A549 (cell line): ENCODE data around the gene CMTM4. TPM values are rescaled to one million over a fixed set of nuclear protein-coding genes. Genes with fewer than 3 reads are reported as not detected.

Experiments
- ATAC-seq, 2 experiments: fragments of 200-7000 bp in 1 of 2; fragments of >200 bp in 1 of 2; cut with Nextera tagmentation in 1 of 2; cut with Tn5 transposase in 1 of 2; 3 replicates each; pipeline versions ENCODE4 v1.8.0 to v1.9.1; 2018 to 2020; ENCODE audit warnings: mild to moderate bottlenecking in 1 of 2, moderate library complexity in 1 of 2
- CTCF ChIA-PET: fragments of 300-600 bp; sonication (Branson Sonifier 250); formaldehyde crosslinking; extraction: SDS; loops from one replicate; lab custom pipeline; 2021; ENCODE audit warnings: antibody characterized with exemption, inconsistent platforms; lab: Yijun Ruan, JAX
- POLR2A ChIA-PET: fragments of 350-600 bp; formaldehyde crosslinking; extraction: SDS; loops from one replicate; lab custom pipeline; 2021; ENCODE audit warnings: antibody characterized with exemption, inconsistent platforms; lab: Yijun Ruan, JAX
- DNase-seq, 2 experiments: peaks; one replicate each; pipeline versions ENCODE4 v3.0.0 to v3.0.0-alpha.2; 2011 to 2016; ENCODE audit warnings: low read depth in 1 of 2, low spot score in 1 of 2
- FAIRE-seq: peaks from 2 replicates; lab custom pipeline; 2011; peaks lifted over from hg19 to GRCh38; lab: Jason Lieb, UNC
- H3K27ac ChIP-seq, 2 experiments: fragments of >200 bp; sonication (Bioruptor Twin); formaldehyde crosslinking; 3 replicates each; pipeline ENCODE4 v1.5.1; 2016 to 2017
- H3K4me1 ChIP-seq: fragments of >200 bp; sonication (Bioruptor Twin); formaldehyde crosslinking; 3 replicates; pipeline ENCODE4 v1.6.1; 2016
- H3K4me2 ChIP-seq: fragments of >200 bp; sonication (Bioruptor Twin); formaldehyde crosslinking; 3 replicates; pipeline ENCODE4 v1.6.1; 2016
- H3K4me3 ChIP-seq: fragments of >200 bp; sonication (Bioruptor Twin); formaldehyde crosslinking; 3 replicates; pipeline ENCODE4 v1.5.1; 2016
- H3K9me3 ChIP-seq: fragments of >200 bp; sonication (Bioruptor Twin); formaldehyde crosslinking; 3 replicates; pipeline ENCODE4 v1.6.1; 2016
- BCL3 ChIP-seq: fragments of >200 bp; sonication (Bioruptor Twin); formaldehyde crosslinking; IDR thresholded peaks from 3 replicates; pipeline ENCODE4 v1.6.1; 2016
- CHD4 ChIP-seq: fragments of 200-600 bp; sonication (generic); IDR thresholded peaks from 2 replicates; pipeline ENCODE4 v1.6.1; 2016; ENCODE audit warnings: antibody characterized with exemption, mild to moderate bottlenecking, borderline replicate concordance
- GATA3 ChIP-seq: IDR thresholded peaks from 2 replicates; pipeline ENCODE4 v1.6.1; 2012; ENCODE audit warnings: borderline replicate concordance
- HEYL ChIP-seq: fragments of 250-450 bp; sonication (Bioruptor Pico); IDR thresholded peaks from 2 replicates; pipeline ENCODE4 v1.8.0; 2021; ENCODE audit warnings: mild to moderate bottlenecking, moderate library complexity
- MYC ChIP-seq: IDR thresholded peaks from 2 replicates; pipeline ENCODE4 v1.6.1; 2012; ENCODE audit warnings: mild to moderate bottlenecking, inconsistent platforms, low read length, improper control_type of control experiment, borderline replicate concordance
- NPAS2 ChIP-seq: fragments of 250-450 bp; sonication (Bioruptor Pico); IDR thresholded peaks from 2 replicates; pipeline ENCODE4 v1.8.0; 2022; ENCODE audit warnings: mild to moderate bottlenecking, moderate library complexity, borderline replicate concordance
- NR3C1 ChIP-seq: fragments of >200 bp; sonication (Bioruptor Twin); formaldehyde crosslinking; IDR thresholded peaks from 3 replicates; pipeline ENCODE4 v1.6.1; 2017
- PHF8 ChIP-seq: fragments of 200-600 bp; sonication (generic); IDR thresholded peaks from 2 replicates; pipeline ENCODE4 v1.6.1; 2016; ENCODE audit warnings: low read depth, mild to moderate bottlenecking, antibody characterized with exemption, moderate library complexity, borderline replicate concordance
- POLR2A ChIP-seq: IDR thresholded peaks from 2 replicates; pipeline ENCODE4 v1.6.1; 2012; ENCODE audit warnings: mild to moderate bottlenecking, low read length
- RAD21 ChIP-seq, 2 experiments: fragments of >200 bp in 1 of 2; sonication (Bioruptor Twin) in 1 of 2; formaldehyde crosslinking in 1 of 2; IDR thresholded peaks in 1 of 2; conservative IDR thresholded peaks in 1 of 2; 2 replicates in 1 of 2; 3 replicates in 1 of 2; pipeline ENCODE4 v1.6.1; 2012 to 2018; ENCODE audit warnings: inconsistent platforms in 1 of 2
- SREBF2 ChIP-seq: fragments of 450-650 bp; IDR thresholded peaks from 2 replicates; pipeline ENCODE4 v1.6.1; 2014; ENCODE audit warnings: mild to moderate bottlenecking, moderate library complexity
- TFCP2L1 ChIP-seq: fragments of 250-450 bp; sonication (Bioruptor Pico); IDR thresholded peaks from 2 replicates; pipeline ENCODE4 v1.5.0; 2021; ENCODE audit warnings: mild to moderate bottlenecking
- ZFP36 ChIP-seq: fragments of 450-650 bp; IDR thresholded peaks from 2 replicates; pipeline ENCODE4 v1.6.1; 2014; ENCODE audit warnings: borderline replicate concordance; ENCODE audit not compliant: partially characterized antibody
- ZNF302 ChIP-seq: fragments of 250-450 bp; sonication (Bioruptor Pico); IDR thresholded peaks from 2 replicates; pipeline ENCODE4 v1.9.0; 2021; ENCODE audit warnings: inconsistent platforms, mild to moderate bottlenecking, moderate library complexity
- WGBS: methylation state at CpG from one replicate; pipeline ENCODE4 v1.1.6; 2017; ENCODE audit errors: missing lambda C conversion rate; 5-methylcytosine and 5-hydroxymethylcytosine counted together
- polyA plus RNA-seq, 4 experiments: library from polyadenylated mRNA; depleted of rRNA in 3 of 4; stranded (reverse); fragments of >200 nt; fragmentation: RNase III in 1 of 4; extraction: RNeasy Plus Mini Kit Qiagen cat#74134 plus additional on column Dnase treatment in 1 of 4; gene quantifications; 2 replicates in 3 of 4; 3 replicates in 1 of 4; pipeline ENCODE4 v1.2.3, GENCODE V29; 2011 to 2017
- TF ChIP-seq, protein P1 (sequence below): fragments of 250-450 bp; sonication (Bioruptor Pico); IDR thresholded peaks from 2 replicates; pipeline ENCODE4 v1.5.0; 2020; ENCODE audit warnings: low read depth, mild to moderate bottlenecking, moderate library complexity
- TF ChIP-seq, protein P2 (sequence below): IDR thresholded peaks from 2 replicates; pipeline ENCODE4 v1.6.1; 2012
- TF ChIP-seq, protein P3 (sequence below): fragments of 200-600 bp; sonication (generic); IDR thresholded peaks from 2 replicates; pipeline ENCODE4 v1.6.1; 2016; ENCODE audit warnings: antibody characterized with exemption, mild to moderate bottlenecking, moderate library complexity

CMTM4 gene
- polyA plus RNA-seq, 2 of the 4 experiments (the other 2 are of a cell fraction), result 24.8 to 58.6 TPM

GRCh38 chr16:66714062-66714461 is 17.5 kb upstream of the CMTM4 start:
- 83% methylated on average over 6 of the region's 6 CpGs for WGBS
- ChIA-PET POLR2A (no interaction called here), CTCF (interaction anchor here (0.8 to 2.4 kb wide), 8 partner anchors 9 to 154 kb away, joined by 3 to 12 read pairs (median 4); partner anchors contain the start of gene DYNC1LI2)
- no peak overlapping the region for H3K4me2 ChIP-seq
- peaks cover 18% of the 10 kb centered on the region; the same call in 2 of the 3 replicates for H3K9me3 ChIP-seq
- ATAC-seq (no peak), DNase-seq (no peak), FAIRE-seq (no peak)
- H3K27ac ChIP-seq, result no peak overlapping the region
- no peaks in the 10 kb centered on the region for H3K4me1 ChIP-seq
- TF ChIP-seq ZFP36 (no peak), POLR2A (no peak), MYC (no peak), NPAS2 (CRISPR knock-in tag) (no peak), GATA3 (no peak), BCL3 (no peak)
- no peak overlapping the region for H3K4me3 ChIP-seq

DNA sequence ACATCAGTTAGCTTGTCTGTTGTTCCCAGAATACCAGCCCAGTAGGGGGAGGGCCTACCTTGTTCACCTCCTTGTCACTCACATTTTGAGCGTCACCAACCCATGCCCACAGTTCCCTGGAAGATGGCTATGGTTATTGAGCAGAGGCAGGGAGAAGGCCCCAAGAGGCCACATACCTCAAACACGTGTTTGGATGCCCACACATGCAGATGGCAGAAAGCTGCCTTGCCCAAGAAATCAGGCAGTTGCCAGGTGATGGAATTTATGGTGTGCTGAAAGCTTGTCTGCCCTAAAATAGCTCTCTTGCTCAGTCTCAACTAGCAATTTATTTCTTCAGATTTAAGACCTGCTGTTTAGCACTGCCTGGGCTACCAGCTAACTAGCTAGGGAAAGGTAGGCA is 16.5 kb upstream of the CMTM4 start:
- WGBS, result 60% methylated on average over 2 of the region's 2 CpGs
- no peak overlapping the region for H3K4me3 ChIP-seq
- H3K27ac ChIP-seq, result no peak overlapping the region
- ChIA-PET CTCF (interaction anchor here (0.6 to 2.4 kb wide), 11 partner anchors 8 to 309 kb away, joined by 3 to 12 read pairs (median 3); partner anchors contain the start of gene DYNC1LI2), POLR2A (no interaction called here)
- TF ChIP-seq, protein P1, sequence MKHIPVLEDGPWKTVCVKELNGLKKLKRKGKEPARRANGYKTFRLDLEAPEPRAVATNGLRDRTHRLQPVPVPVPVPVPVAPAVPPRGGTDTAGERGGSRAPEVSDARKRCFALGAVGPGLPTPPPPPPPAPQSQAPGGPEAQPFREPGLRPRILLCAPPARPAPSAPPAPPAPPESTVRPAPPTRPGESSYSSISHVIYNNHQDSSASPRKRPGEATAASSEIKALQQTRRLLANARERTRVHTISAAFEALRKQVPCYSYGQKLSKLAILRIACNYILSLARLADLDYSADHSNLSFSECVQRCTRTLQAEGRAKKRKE (CRISPR knock-in tag), result no peak
- TF ChIP-seq CHD4 (no peak), RAD21 (conservative IDR thresholded peaks at IDR 0.05 in 1 of 2, IDR thresholded peaks at IDR 0.05 in 1 of 2) (no peak), SREBF2 (no peak), TFCP2L1 (CRISPR knock-in tag) (no peak), HEYL (CRISPR knock-in tag) (no peak), ZNF302 (CRISPR knock-in tag) (no peak), POLR2A (no peak), PHF8 (no peak), NR3C1 (no peak)
- TF ChIP-seq, protein P2, sequence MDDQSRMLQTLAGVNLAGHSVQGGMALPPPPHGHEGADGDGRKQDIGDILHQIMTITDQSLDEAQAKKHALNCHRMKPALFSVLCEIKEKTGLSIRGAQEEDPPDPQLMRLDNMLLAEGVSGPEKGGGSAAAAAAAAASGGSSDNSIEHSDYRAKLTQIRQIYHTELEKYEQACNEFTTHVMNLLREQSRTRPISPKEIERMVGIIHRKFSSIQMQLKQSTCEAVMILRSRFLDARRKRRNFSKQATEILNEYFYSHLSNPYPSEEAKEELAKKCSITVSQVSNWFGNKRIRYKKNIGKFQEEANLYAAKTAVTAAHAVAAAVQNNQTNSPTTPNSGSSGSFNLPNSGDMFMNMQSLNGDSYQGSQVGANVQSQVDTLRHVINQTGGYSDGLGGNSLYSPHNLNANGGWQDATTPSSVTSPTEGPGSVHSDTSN, result no peak
- TF ChIP-seq, protein P3, sequence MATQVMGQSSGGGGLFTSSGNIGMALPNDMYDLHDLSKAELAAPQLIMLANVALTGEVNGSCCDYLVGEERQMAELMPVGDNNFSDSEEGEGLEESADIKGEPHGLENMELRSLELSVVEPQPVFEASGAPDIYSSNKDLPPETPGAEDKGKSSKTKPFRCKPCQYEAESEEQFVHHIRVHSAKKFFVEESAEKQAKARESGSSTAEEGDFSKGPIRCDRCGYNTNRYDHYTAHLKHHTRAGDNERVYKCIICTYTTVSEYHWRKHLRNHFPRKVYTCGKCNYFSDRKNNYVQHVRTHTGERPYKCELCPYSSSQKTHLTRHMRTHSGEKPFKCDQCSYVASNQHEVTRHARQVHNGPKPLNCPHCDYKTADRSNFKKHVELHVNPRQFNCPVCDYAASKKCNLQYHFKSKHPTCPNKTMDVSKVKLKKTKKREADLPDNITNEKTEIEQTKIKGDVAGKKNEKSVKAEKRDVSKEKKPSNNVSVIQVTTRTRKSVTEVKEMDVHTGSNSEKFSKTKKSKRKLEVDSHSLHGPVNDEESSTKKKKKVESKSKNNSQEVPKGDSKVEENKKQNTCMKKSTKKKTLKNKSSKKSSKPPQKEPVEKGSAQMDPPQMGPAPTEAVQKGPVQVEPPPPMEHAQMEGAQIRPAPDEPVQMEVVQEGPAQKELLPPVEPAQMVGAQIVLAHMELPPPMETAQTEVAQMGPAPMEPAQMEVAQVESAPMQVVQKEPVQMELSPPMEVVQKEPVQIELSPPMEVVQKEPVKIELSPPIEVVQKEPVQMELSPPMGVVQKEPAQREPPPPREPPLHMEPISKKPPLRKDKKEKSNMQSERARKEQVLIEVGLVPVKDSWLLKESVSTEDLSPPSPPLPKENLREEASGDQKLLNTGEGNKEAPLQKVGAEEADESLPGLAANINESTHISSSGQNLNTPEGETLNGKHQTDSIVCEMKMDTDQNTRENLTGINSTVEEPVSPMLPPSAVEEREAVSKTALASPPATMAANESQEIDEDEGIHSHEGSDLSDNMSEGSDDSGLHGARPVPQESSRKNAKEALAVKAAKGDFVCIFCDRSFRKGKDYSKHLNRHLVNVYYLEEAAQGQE, result no peak
- FAIRE-seq (no peak), ATAC-seq (peak in 1 of 2 experiments; percentile 25; a peak in 3 of 6 replicates), DNase-seq (no peak)
- no peaks in the 10 kb centered on the region for H3K4me1 ChIP-seq
- H3K4me2 ChIP-seq, result no peak overlapping the region
- peaks cover 18% of the 10 kb centered on the region; the same call in 2 of the 3 replicates for H3K9me3 ChIP-seq
